GM10266 (cell line): ENCODE data around the gene FTO.

Source experiments
- DNase-seq: peaks from one replicate; pipeline ENCODE4 v3.0.0; 2012; ENCODE audit errors: extremely low spot score
- TF ChIP-seq, protein P1 (sequence below): IDR thresholded peaks from 2 replicates; pipeline ENCODE4 v1.5.1; 2012; ENCODE audit warnings: mild to moderate bottlenecking, low read depth; ENCODE audit not compliant: control insufficient read depth, insufficient read depth; ENCODE audit errors: missing control alignments

The FTO gene

DNA sequence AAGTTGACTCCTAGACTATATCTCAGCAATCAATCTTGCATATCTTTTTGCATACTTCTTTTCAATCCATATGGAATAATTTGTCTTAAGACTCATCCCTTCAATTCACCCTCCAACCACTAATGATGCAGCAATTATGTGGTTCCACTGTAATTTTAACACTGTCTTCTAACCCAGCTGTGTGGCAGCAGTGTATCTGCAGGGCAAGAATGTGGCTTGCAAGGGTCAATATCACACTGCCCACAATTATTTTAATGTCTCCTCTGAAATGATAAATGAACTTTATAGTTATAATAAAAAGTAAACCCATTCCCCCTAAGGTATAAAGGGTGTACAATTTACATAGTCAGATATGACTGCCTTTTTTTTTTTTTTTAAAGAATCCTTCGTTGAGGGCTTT, 48.6 kb downstream of the FTO start:
- TF ChIP-seq, protein P1, sequence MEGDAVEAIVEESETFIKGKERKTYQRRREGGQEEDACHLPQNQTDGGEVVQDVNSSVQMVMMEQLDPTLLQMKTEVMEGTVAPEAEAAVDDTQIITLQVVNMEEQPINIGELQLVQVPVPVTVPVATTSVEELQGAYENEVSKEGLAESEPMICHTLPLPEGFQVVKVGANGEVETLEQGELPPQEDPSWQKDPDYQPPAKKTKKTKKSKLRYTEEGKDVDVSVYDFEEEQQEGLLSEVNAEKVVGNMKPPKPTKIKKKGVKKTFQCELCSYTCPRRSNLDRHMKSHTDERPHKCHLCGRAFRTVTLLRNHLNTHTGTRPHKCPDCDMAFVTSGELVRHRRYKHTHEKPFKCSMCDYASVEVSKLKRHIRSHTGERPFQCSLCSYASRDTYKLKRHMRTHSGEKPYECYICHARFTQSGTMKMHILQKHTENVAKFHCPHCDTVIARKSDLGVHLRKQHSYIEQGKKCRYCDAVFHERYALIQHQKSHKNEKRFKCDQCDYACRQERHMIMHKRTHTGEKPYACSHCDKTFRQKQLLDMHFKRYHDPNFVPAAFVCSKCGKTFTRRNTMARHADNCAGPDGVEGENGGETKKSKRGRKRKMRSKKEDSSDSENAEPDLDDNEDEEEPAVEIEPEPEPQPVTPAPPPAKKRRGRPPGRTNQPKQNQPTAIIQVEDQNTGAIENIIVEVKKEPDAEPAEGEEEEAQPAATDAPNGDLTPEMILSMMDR = no peak
- DNase-seq = no peak

DNA sequence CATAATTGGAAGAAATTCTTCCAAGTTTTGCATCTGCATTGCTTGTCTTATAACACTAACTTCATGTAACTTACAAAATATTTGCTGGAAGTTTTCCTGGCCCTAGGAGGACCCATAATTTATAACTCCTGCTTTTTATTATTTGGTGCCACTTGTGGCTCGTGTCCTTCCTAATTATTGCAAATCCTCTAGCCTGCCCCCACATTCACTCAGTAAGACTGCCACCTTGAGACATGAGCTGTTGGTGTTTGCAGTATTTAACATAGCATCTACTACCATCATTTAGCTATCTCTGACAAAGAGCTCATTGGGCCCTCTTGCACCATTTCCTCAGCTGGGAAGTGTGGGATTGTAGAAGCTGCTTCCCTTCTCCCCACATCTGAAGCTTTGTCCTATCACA, 49.5 kb downstream of the FTO start:
- DNase-seq = no peak
- TF ChIP-seq, protein P1 = peak; percentile 6

DNA sequence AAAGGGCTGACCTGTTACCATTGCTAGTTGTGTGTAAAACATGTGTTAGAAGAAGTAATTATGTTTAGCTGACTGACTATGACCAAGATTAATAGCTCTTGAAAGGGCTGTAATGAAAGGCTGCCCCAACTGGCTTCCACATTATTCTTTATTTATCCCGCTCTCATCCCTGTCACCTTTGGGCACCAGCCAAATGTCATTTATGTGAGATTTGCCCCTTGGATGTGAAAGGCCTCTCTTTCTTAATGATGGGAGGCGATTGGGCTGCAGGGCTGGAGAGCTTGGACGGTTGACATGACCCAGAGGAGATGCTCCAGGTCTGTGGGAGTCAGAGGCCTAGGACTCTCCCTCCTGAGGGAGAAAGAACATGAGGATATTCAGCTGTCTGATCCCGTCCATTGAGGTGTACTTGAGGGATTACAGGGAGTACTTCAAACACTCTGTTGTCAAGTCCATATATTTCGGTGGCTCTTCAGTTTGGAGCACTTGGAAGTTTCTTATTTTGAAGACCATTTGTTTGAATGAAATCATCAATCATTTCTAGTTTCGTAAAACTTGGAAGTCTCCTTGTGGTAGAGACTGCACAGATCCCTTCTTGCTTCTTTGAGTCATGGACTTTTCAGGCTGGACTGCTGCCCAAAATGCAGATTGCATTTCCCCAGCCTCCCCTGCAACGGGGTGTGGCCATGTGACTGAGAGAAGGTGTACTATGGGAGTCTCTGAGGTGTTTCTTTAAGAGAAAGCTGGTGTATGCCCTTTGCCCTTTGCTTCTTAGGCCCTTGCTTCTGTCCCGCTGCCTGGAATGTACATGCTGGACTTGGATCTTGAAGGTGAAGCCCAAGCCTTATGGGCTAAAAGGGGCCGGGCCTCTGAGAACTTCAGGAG, 51.3 kb downstream of the FTO start:
- TF ChIP-seq, protein P1 = no peak
- DNase-seq = no peak

DNA sequence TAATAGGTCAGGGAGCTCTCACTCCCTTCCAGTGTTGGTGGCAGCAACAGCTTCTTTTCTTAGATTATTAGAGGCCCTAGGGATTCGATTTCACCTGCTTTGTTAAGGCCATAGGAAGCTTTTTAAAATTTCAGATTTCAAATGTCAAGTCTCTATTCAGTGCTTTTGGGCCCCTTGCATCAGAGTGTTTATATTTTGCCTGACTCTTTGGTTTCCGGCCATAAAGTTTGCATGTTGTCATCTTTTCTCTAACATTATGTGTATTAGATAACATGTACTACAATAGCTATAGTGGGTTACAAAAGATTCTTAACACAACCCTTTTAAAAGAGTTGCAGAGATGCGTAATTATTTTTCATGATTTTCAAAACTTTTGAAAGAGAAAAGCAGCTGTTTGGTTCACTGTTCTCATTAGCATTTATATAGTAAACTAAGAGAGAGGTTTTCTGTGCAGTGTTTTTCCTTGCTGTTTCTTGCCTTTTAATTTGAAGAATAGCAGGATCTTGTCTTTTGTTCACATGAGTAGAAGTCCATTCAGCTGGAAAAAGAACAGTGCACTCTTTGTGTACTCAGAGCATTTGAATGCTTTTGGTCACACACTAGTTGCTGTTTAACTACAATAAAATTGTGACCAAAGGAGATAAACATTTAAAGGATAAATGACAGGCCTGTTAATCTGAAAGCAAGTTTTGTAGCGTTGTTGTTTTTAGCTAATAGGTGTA, 52.5 kb downstream of the FTO start:
- TF ChIP-seq, protein P1 = no peak
- no peak for DNase-seq

DNA sequence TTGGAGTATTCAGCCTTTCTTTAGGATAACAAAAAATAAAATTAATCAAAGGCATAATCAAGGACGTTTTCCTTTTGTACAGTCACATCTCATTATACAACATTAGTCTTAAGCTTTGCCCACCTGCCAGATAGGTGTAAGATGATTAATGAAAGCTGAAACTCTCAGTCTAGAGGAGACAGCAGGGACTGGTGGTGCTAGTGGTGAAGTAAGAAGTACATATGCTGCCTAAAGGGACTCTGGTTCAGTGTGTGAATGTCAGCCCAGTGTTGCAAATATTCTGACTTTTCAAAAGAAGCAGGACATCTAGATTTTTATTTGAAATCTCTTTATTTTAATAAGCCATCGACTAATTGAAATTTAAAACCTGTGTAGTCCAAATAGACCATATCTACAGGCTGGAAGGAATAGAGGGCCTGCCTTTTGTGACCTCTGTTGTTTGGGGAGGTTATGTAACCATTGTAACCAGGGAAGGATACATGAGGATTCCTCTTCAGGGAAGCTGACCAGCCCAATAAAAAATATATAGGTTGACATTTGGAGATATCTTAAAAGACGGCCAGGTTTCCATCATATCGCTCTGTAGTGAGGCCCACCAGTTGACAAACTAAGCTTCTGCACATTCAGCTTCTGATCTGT, 54.1 kb downstream of the FTO start:
- TF ChIP-seq, protein P1 = no peak
- DNase-seq = no peak

DNA sequence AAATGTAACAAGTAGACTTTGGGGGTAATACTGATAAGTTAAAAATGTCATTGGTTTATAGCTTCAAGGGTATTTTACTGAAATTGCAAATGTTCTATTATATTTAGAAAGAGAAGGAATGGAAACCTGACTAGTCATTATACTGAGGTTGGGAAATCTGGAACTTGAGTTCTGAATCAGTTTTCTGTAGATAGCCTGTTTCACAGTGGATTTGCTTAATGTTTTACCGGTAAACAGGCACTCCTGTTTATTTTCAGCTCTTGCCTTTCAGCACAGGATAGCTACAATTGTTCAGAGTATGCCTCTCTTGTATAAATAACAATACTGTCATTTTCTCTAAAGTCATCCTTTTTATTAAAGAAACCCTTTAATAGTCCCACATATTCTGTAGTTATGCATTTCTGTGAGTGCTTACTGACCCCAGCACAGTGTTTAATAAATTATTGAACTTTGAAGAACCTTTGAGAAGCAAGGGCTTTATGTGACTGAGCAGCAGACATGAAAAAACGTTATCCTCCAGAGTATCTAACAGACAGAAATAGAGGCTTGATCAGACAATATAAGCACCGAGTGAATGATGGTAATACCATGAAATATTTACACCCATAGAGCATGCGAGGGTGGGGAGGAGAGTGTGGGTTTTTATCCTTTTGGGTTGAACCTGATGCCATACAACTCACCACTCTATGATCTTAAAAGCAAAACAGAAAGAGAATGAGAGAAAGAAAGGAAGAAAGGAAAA, 58.2 kb downstream of the FTO start:
- DNase-seq = no peak
- TF ChIP-seq, protein P1 = no peak
